ENCODE measurements around the gene COL16A1. TPM values are rescaled to one million over a fixed set of nuclear protein-coding genes. Genes with fewer than 3 reads are reported as not detected.

COL16A1 gene
- total and polyA plus RNA-seq, 2 of the 13 experiments (the other 11 are each of a cell fraction or from before 2014, with no cell fraction given): 4.3 to 12.2 TPM

- TF ChIP-seq ATF6 (CRISPR knock-in tag; conservative IDR thresholded peaks at IDR 0.05): no peak
- no peak for TF ChIP-seq HBP1 (CRISPR knock-in tag; IDR thresholded peaks at IDR 0.05; ENCODE audit: low read depth)
- 0 out of 2 replicates have a peak, but pooled peaks have one; percentile 13 for TF ChIP-seq ZNF343 (CRISPR knock-in tag; IDR thresholded peaks at IDR 0.05)
- TF ChIP-seq ZBTB42 (CRISPR knock-in tag; IDR thresholded peaks at IDR 0.05): no peak
- 0 out of 2 replicates have a peak, but pooled peaks have one; percentile 7 for TF ChIP-seq HDAC1 (CRISPR knock-in tag; IDR thresholded peaks at IDR 0.05)
- no peak for TF ChIP-seq FOXC1 (CRISPR knock-in tag; IDR thresholded peaks at IDR 0.05; ENCODE audit: borderline replicate concordance)
- no peak for TF ChIP-seq ATF5 (CRISPR knock-in tag; IDR thresholded peaks at IDR 0.05; ENCODE audit: low read depth)
- no peak for TF ChIP-seq ZNF549 (CRISPR knock-in tag; IDR thresholded peaks at IDR 0.05)
- no peak for TF ChIP-seq ZBTB10 (CRISPR knock-in tag; IDR thresholded peaks at IDR 0.05; ENCODE audit: borderline replicate concordance)
- no peak for TF ChIP-seq AKAP8 (CRISPR knock-in tag; IDR thresholded peaks at IDR 0.05)
- TF ChIP-seq NFE2L2 (IDR thresholded peaks at IDR 0.05; ENCODE audit: low read length): no peak
- TF ChIP-seq HNRNPK (IDR thresholded peaks at IDR 0.05; ENCODE audit: low read depth, low read length, poor library complexity, severe bottlenecking): peak; percentile 28
- TF ChIP-seq ZC3H4 (CRISPR knock-in tag; IDR thresholded peaks at IDR 0.05; ENCODE audit: borderline replicate concordance): no peak
- TF ChIP-seq MIER2 (CRISPR knock-in tag; IDR thresholded peaks at IDR 0.05): no peak
- peak; percentile 50; the same call in 1 of the 2 replicates for TF ChIP-seq PHF21A (CRISPR knock-in tag; IDR thresholded peaks at IDR 0.05)
- TF ChIP-seq CEBPZ (IDR thresholded peaks at IDR 0.05; ENCODE audit: low read length): no peak
- TF ChIP-seq TCF7L2 (IDR thresholded peaks at IDR 0.05; ENCODE audit: low read depth, low read length): no peak
- TF ChIP-seq CENPT (CRISPR knock-in tag; IDR thresholded peaks at IDR 0.05; ENCODE audit: low read depth): no peak
- no peak for TF ChIP-seq ZNF563 (CRISPR knock-in tag; IDR thresholded peaks at IDR 0.05)
Measured at GRCh38 chr1:31714442-31715086, 10.7 kb upstream of the COL16A1 start (continued).
